IPS-20b (cell line): Measurements from ENCODE around the gene MGAT4D.
A peak's percentile ranks its signal among the peaks of the same experiment; 100 is the strongest.
"Not testable (repeated sequence)": the region's sequence is repeated elsewhere in the genome, so short reads cannot be mapped to it uniquely, and the experiment has no call there.

Experiments used
- H3K27ac ChIP-seq: one replicate; pipeline ENCODE4 v1.5.1; 2013; ENCODE audit warnings: low read length
- H3K27me3 ChIP-seq: 2 replicates; pipeline ENCODE4 v1.6.1; 2013; ENCODE audit warnings: mild to moderate bottlenecking, low read length, inconsistent platforms; ENCODE audit not compliant: insufficient read depth
- H3K36me3 ChIP-seq: 2 replicates; pipeline ENCODE4 v1.6.1; 2013; ENCODE audit warnings: low read depth, mild to moderate bottlenecking, inconsistent platforms, low read length, moderate library complexity; ENCODE audit not compliant: insufficient read depth
- H3K4me1 ChIP-seq: 2 replicates; pipeline ENCODE4 v1.6.1; 2013; ENCODE audit warnings: mild to moderate bottlenecking, control low read depth, inconsistent platforms, low read length, moderate library complexity; ENCODE audit not compliant: insufficient read depth
- H3K4me3 ChIP-seq: 2 replicates; pipeline ENCODE4 v1.5.1; 2013; ENCODE audit warnings: mild to moderate bottlenecking, low read length, inconsistent platforms
- H3K9ac ChIP-seq: 2 replicates; pipeline ENCODE4 v1.6.1; 2013; ENCODE audit warnings: low read depth, mild to moderate bottlenecking, inconsistent platforms, low read length, moderate library complexity
- H3K9me3 ChIP-seq: 2 replicates; pipeline ENCODE4 v1.6.1; 2013; ENCODE audit warnings: mild to moderate bottlenecking, low read depth, low read length, inconsistent platforms; ENCODE audit not compliant: insufficient read depth

MGAT4D gene

DNA sequence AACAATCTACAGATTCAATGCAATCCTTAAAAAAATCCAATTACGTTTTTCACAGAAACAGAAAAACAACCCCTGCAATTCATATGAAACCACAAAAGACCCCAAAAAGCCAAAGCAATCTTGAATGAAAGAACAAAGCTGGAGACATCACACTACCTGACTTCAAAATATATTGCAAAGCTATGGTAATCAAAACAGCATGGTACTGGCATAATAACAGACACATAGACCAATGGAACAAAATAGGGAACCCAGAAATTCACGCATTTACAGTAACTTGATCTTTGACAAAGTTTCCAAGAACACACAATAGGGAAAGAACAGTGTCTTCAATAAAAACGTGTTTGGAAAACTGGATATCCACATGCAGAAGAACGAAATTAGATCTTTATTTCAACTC, 14.6 kb downstream of the MGAT4D start:
- peaks cover 9% of the 10 kb centered on the region; the same call in 1 of the 2 replicates for H3K9me3 ChIP-seq
- H3K27me3 ChIP-seq, result no peaks in the 10 kb centered on the region
- no peaks in the 10 kb centered on the region for H3K36me3 ChIP-seq
- no peak overlapping the region for H3K4me3 ChIP-seq
- no peak overlapping the region for H3K9ac ChIP-seq
- no peaks in the 10 kb centered on the region for H3K4me1 ChIP-seq
- no peak overlapping the region for H3K27ac ChIP-seq

- H3K9me3 ChIP-seq, result no peaks in the 10 kb centered on the region
- no peak overlapping the region for H3K9ac ChIP-seq
- H3K27ac ChIP-seq, result no peak overlapping the region
- no peaks in the 10 kb centered on the region for H3K27me3 ChIP-seq
- H3K4me1 ChIP-seq, result no peaks in the 10 kb centered on the region
- no peaks in the 10 kb centered on the region for H3K36me3 ChIP-seq
- H3K4me3 ChIP-seq, result no peak overlapping the region
Observed at GRCh38 chr4:140472156-140472555, 25.9 kb downstream of the MGAT4D start.

DNA sequence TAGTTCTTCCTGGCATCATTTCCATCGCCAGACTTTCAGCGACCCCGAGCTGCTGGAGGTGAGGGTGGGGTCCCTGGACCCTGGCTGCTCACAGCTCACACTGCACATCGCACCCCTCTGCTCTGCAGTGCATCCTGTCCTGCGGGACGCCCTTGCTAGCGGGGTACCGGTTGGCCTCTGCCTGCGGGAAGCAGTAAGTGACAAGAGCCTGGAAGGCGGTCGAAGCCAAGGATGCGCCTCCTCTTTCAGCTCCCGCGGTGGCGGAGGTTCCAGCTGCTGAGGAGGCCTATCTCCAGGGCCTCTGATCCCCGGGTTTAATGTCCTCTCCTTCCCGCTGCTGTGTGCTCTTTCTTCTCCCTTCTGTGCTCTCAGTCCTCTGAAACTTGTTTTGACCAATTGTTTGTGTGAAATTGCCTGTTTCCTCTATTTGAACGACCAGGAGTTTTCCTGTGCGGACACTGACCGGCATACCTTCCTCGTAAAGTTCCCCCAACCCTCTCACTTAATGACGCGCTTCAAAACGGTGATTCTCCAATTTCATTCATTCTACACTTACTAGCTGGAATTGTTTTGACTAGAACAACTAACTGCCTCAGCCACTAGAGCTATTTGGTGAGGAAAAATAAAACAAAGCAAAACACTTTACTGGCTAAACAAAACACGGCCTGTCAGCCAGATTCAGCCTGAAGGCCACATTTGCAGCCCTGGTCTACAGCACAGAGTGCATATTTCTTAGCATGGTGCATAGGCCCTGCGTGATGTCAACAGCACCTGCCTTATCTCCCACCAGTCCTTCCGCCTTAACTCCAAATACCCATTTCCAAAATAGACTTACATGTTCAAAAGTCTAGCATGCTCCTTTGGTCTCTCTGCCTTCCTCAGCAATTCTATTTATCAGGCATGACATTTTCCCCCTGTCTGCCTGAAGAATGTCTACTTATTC, 28.0 kb downstream of the MGAT4D start:
- no peak overlapping the region for H3K4me3 ChIP-seq
- H3K9me3 ChIP-seq, result no peaks in the 10 kb centered on the region
- no peaks in the 10 kb centered on the region for H3K36me3 ChIP-seq
- no peaks in the 10 kb centered on the region for H3K4me1 ChIP-seq
- H3K9ac ChIP-seq, result no peak overlapping the region
- H3K27ac ChIP-seq, result no peak overlapping the region
- H3K27me3 ChIP-seq, result no peaks in the 10 kb centered on the region

- no peaks in the 10 kb centered on the region for H3K4me1 ChIP-seq
- no peaks in the 10 kb centered on the region for H3K9me3 ChIP-seq
- no peak overlapping the region for H3K9ac ChIP-seq
- no peaks in the 10 kb centered on the region for H3K27me3 ChIP-seq
- no peak overlapping the region for H3K27ac ChIP-seq
- no peaks in the 10 kb centered on the region for H3K36me3 ChIP-seq
- H3K4me3 ChIP-seq, result no peak overlapping the region
Observed at GRCh38 chr4:140466146-140466545, 31.9 kb downstream of the MGAT4D start.

GRCh38 chr4:140463614-140464013, 34.5 kb downstream of the MGAT4D start:
- H3K27me3 ChIP-seq, result no peaks in the 10 kb centered on the region
- no peak overlapping the region for H3K4me3 ChIP-seq
- H3K9me3 ChIP-seq, result no peaks in the 10 kb centered on the region
- H3K4me1 ChIP-seq, result no peaks in the 10 kb centered on the region
- H3K27ac ChIP-seq, result no peak overlapping the region
- no peaks in the 10 kb centered on the region for H3K36me3 ChIP-seq
- no peak overlapping the region for H3K9ac ChIP-seq

GRCh38 chr4:140463182-140463581, 34.9 kb downstream of the MGAT4D start:
- no peaks in the 10 kb centered on the region; the same call in 1 of the 2 replicates for H3K27me3 ChIP-seq

DNA sequence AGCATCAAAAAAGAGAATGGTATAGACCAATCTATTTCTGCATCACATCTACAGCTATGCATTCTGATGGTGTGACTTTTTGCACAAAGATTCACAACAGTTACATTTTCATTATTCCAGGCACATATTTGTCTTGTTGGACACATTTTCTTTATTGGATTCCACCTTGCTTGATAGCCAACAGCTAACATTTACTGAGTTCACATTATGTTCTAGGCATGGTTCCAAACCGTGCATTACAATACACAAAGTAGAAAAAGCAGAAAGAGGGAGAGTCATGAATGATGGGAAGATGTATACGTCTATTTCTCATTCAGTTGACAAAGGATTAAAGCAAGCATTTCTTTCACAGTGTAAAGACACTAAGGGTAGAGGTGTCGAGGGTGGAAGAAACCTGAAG, 47.7 kb downstream of the MGAT4D start:
- H3K36me3 ChIP-seq, result no peaks in the 10 kb centered on the region
- H3K4me1 ChIP-seq, result no peaks in the 10 kb centered on the region
- no peaks in the 10 kb centered on the region for H3K27me3 ChIP-seq
- H3K9me3 ChIP-seq, result no peaks in the 10 kb centered on the region
- H3K4me3 ChIP-seq, result no peak overlapping the region
- H3K27ac ChIP-seq, result no peak overlapping the region
- no peak overlapping the region for H3K9ac ChIP-seq

More at GRCh38 chr4:140463182-140463581, 34.9 kb downstream of the MGAT4D start:
- H3K9me3 ChIP-seq, result no peaks in the 10 kb centered on the region
- no peak overlapping the region for H3K27ac ChIP-seq
- no peaks in the 10 kb centered on the region for H3K4me1 ChIP-seq
- no peaks in the 10 kb centered on the region for H3K36me3 ChIP-seq
- no peak overlapping the region for H3K9ac ChIP-seq
- no peak overlapping the region for H3K4me3 ChIP-seq

- H3K4me3 ChIP-seq, result no peak overlapping the region
- H3K4me1 ChIP-seq, result no peaks in the 10 kb centered on the region
- no peak overlapping the region for H3K27ac ChIP-seq
- no peaks in the 10 kb centered on the region for H3K36me3 ChIP-seq
- H3K9ac ChIP-seq, result no peak overlapping the region
- no peaks in the 10 kb centered on the region for H3K27me3 ChIP-seq
- no peaks in the 10 kb centered on the region for H3K9me3 ChIP-seq
Observed at GRCh38 chr4:140448830-140449229, 49.3 kb downstream of the MGAT4D start.

DNA sequence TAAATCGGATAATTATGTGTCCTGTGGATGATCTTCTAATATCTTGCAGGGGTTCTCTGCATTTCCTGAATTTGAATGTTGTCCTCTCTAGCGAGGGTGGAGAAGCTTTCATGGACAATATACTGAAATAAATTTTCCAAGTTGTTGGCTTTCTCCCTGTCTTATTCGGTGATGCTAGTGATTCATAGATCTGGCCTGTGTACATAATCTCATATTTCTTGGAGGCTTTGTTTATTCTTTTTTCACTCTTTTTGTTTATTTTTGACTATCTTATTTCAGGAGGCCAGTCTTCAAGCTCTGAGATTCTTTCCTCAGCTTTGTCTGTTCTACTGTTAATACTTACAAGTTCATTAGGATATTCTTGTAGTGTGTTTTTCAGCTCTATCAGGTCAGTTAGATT, 49.9 kb downstream of the MGAT4D start:
- Histone ChIP-seq H3K4me3 (no peak overlapping the region), H3K9me3 (no peaks in the 10 kb centered on the region), H3K4me1 (no peaks in the 10 kb centered on the region), H3K27me3 (no peaks in the 10 kb centered on the region), H3K27ac (no peak overlapping the region), H3K9ac (no peak overlapping the region), H3K36me3 (no peaks in the 10 kb centered on the region)

DNA sequence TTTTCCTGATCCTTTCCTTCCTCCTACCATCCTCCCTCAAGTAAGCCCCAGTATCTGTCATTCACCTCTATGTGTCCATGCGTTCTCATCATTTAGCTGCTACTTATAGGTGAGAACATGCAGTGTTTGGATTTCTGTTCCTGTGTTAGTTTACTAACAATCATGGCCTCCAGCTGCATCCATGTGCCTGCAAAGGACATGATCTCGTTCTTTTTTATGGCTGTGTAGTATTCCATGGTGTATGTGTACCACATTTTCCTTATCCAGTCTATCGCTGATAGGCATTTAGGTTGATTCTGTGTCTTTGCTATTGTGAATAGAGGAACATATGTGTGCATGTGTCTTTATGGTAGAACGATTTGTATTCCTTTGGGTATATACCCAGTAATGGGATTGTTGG, 53.7 kb downstream of the MGAT4D start:
- not testable (repeated sequence) for H3K9ac ChIP-seq, H3K4me3 ChIP-seq, H3K9me3 ChIP-seq, H3K27me3 ChIP-seq, H3K4me1 ChIP-seq, H3K36me3 ChIP-seq, H3K27ac ChIP-seq

GRCh38 chr4:140439644-140440142, 58.4 kb downstream of the MGAT4D start:
- Histone ChIP-seq H3K9me3 (no peaks in the 10 kb centered on the region; the same call in 1 of the 2 replicates), H3K27ac (no peak overlapping the region), H3K36me3 (no peaks in the 10 kb centered on the region), H3K4me3 (no peak overlapping the region), H3K9ac (no peak overlapping the region), H3K27me3 (no peaks in the 10 kb centered on the region), H3K4me1 (no peaks in the 10 kb centered on the region)

- no peaks in the 10 kb centered on the region for H3K36me3 ChIP-seq
- no peaks in the 10 kb centered on the region for H3K4me1 ChIP-seq
- H3K4me3 ChIP-seq, result peak overlapping the region; percentile 80
- H3K9ac ChIP-seq, result peak overlapping the region; percentile 33; the same call in 1 of the 2 replicates
- H3K27ac ChIP-seq, result no peak overlapping the region
- H3K27me3 ChIP-seq, result peaks cover 23% of the 10 kb centered on the region
- no peaks in the 10 kb centered on the region for H3K9me3 ChIP-seq
Observed at GRCh38 chr4:140427919-140428471, 70.1 kb downstream of the MGAT4D start.
